Left lung (tissue), 10 donors: ENCODE results near the gene PKNOX2. TPM values are rescaled to one million over a fixed set of nuclear protein-coding genes. Genes with fewer than 3 reads are reported as not detected.

Source experiments
- ATAC-seq: fragments of 200-7000 bp; cut with Tn5 transposase; one replicate; pipeline ENCODE4 v1.9.1; 2020; ENCODE audit warnings: moderate library complexity
- DNase-seq, 4 donors: peaks; one replicate each; pipeline ENCODE4 v3.0.0-alpha.2; 2013 to 2020
- H3K27ac ChIP-seq, 2 donors: fragments of 200-600 bp; sonication (generic) in 1 of 2; one replicate each; pipeline versions ENCODE4 v1.5.0 to v1.8.0; 2020 to 2021
- H3K27me3 ChIP-seq, 2 donors: fragments of 200-600 bp; sonication (generic) in 1 of 2; one replicate each; pipeline versions ENCODE4 v1.5.0 to v1.8.0; 2020 to 2021
- H3K36me3 ChIP-seq, 2 donors: fragments of 200-600 bp; sonication (generic) in 1 of 2; one replicate each; pipeline versions ENCODE4 v1.5.0 to v1.8.0; 2020 to 2021
- H3K4me1 ChIP-seq, 2 donors: fragments of 200-600 bp; one replicate each; pipeline ENCODE4 v1.8.0; 2021
- H3K4me3 ChIP-seq, 2 donors: fragments of 200-600 bp; sonication (generic) in 1 of 2; one replicate each; pipeline versions ENCODE4 v1.5.0 to v1.8.0; 2020 to 2021; ENCODE audit warnings: mild to moderate bottlenecking in 1 of 2
- H3K9me3 ChIP-seq, 2 donors: fragments of 200-600 bp; sonication (generic) in 1 of 2; one replicate each; pipeline versions ENCODE4 v1.5.0 to v1.8.0; 2020 to 2021
- CTCF ChIP-seq, 2 donors: fragments of 200-600 bp; sonication (generic) in 1 of 2; IDR thresholded peaks; one replicate each; pipeline versions ENCODE4 v1.5.0 to v1.8.0; 2021; ENCODE audit warnings: antibody characterized with exemption in 2 of 2
- intact Hi-C, 2 donors: fragments of 100-400 bp; cut with DNase I; formaldehyde crosslinking; loops; one replicate each; pipeline versions ENCODE4 v1.11.2 to v1.14.2; 2022
- polyA plus RNA-seq, 6 donors: library from polyadenylated mRNA; unstranded; fragments of 120-200 nt; gene quantifications; one replicate each; pipeline ENCODE4 v1.2.1, GENCODE V29; 2013; ENCODE audit not compliant: insufficient read length in 6 of 6
- total RNA-seq, 2 donors: library from RNA; stranded (reverse); fragmentation: NEBNext Ultra II Directional; extraction: Animal tissue kit (Norgen Biotek cat#: 25700); gene quantifications; one replicate each; pipeline ENCODE4 v1.2.1, GENCODE V29; 2021
- donor health status: DM: no; HTN: yes; CAD: no.
- donor health status: DM: no; HTN: no; CAD: no.

The PKNOX2 gene
- total and polyA plus RNA-seq, 8 donors = 6.7 to 18.9 (median 16.7) TPM

GRCh38 chr11:125388611-125389010 lies 224.1 kb downstream of the PKNOX2 start:
- peaks cover 0 to 8% of the 10 kb centered on the region in 2 donors for H3K4me1 ChIP-seq
- intact Hi-C loops = no loop called here
- H3K27ac ChIP-seq = no peak overlapping the region
- ATAC-seq (no peak), DNase-seq (no peak)
- peaks cover 0 to 17% of the 10 kb centered on the region in 2 donors for H3K27me3 ChIP-seq
- H3K36me3 ChIP-seq = no peaks in the 10 kb centered on the region
- no peak overlapping the region for H3K4me3 ChIP-seq
- TF ChIP-seq CTCF (IDR thresholded peaks at IDR 0.05) = no peak
- no peaks in the 10 kb centered on the region for H3K9me3 ChIP-seq

- no peak overlapping the region for H3K4me3 ChIP-seq
- no peaks in the 10 kb centered on the region for H3K36me3 ChIP-seq
- no peak overlapping the region for H3K27ac ChIP-seq
- intact Hi-C loops = no loop called here
- no peak for DNase-seq
- no peaks in the 10 kb centered on the region for H3K9me3 ChIP-seq
- no peak for TF ChIP-seq CTCF (IDR thresholded peaks at IDR 0.05)
- ATAC-seq = no peak
- peaks cover 0 to 8% of the 10 kb centered on the region in 2 donors for H3K4me1 ChIP-seq
- peaks cover 0 to 17% of the 10 kb centered on the region in 2 donors for H3K27me3 ChIP-seq
Measured at GRCh38 chr11:125389339-125390166, 225.0 kb downstream of the PKNOX2 start.

GRCh38 chr11:125390946-125391345 lies 226.4 kb downstream of the PKNOX2 start:
- DNase-seq (no peak), ATAC-seq (no peak)
- no peaks in the 10 kb centered on the region for H3K9me3 ChIP-seq
- H3K4me1 ChIP-seq = peaks cover 0 to 8% of the 10 kb centered on the region in 2 donors
- no peaks in the 10 kb centered on the region for H3K36me3 ChIP-seq
- H3K27ac ChIP-seq = peak overlapping the region in 1 of 2 donors; percentile 19
- no peak overlapping the region for H3K4me3 ChIP-seq
- intact Hi-C loops = no loop called here
- H3K27me3 ChIP-seq = peaks cover 0 to 5% of the 10 kb centered on the region in 2 donors
- no peak for TF ChIP-seq CTCF (IDR thresholded peaks at IDR 0.05)

GRCh38 chr11:125393331-125393730 lies 228.8 kb downstream of the PKNOX2 start:
- no peak for TF ChIP-seq CTCF (IDR thresholded peaks at IDR 0.05)
- no peak overlapping the region for H3K27ac ChIP-seq
- no peak for ATAC-seq
- intact Hi-C loops = no loop called here
- peaks cover 0 to 12% of the 10 kb centered on the region in 2 donors for H3K27me3 ChIP-seq
- H3K9me3 ChIP-seq = no peaks in the 10 kb centered on the region
- H3K4me3 ChIP-seq = no peak overlapping the region
- peaks cover 0 to 8% of the 10 kb centered on the region in 2 donors for H3K4me1 ChIP-seq
- no peak for DNase-seq
- no peaks in the 10 kb centered on the region for H3K36me3 ChIP-seq

- no peak for ATAC-seq
- DNase-seq = no peak
- no peaks in the 10 kb centered on the region for H3K36me3 ChIP-seq
- H3K4me1 ChIP-seq = peaks cover 0 to 8% of the 10 kb centered on the region in 2 donors
- intact Hi-C loops = no loop called here
- no peak overlapping the region for H3K4me3 ChIP-seq
- TF ChIP-seq CTCF (IDR thresholded peaks at IDR 0.05) = no peak
- H3K27ac ChIP-seq = no peak overlapping the region
- peaks cover 0 to 16% of the 10 kb centered on the region in 2 donors for H3K27me3 ChIP-seq
- no peaks in the 10 kb centered on the region for H3K9me3 ChIP-seq
Measured at GRCh38 chr11:125394296-125394695, 229.7 kb downstream of the PKNOX2 start.
